GM23248 (cell line): Measurements from ENCODE around the gene STIM1. TPM values are rescaled to one million over a fixed set of nuclear protein-coding genes. Genes with fewer than 3 reads are reported as not detected.
A peak's percentile ranks its signal among the peaks of the same experiment; 100 is the strongest.
"Not testable (repeated sequence)": the region's sequence is repeated elsewhere in the genome, so short reads cannot be mapped to it uniquely, and the experiment has no call there.

Experiments used
- DNase-seq: peaks from one replicate; pipeline ENCODE4 v3.0.0-alpha.2; 2015
- H2AFZ ChIP-seq: fragments of 200-600 bp; sonication (generic); 2 replicates; pipeline ENCODE4 v1.6.1; 2016; ENCODE audit warnings: antibody characterized with exemption
- H3F3A ChIP-seq: fragments of 200-600 bp; sonication (generic); 2 replicates; pipeline ENCODE4 v1.6.1; 2016; ENCODE audit warnings: mild to moderate bottlenecking, antibody characterized with exemption, mixed run types; ENCODE audit not compliant: insufficient read depth
- H3K27ac ChIP-seq: fragments of 200-600 bp; sonication (generic); 2 replicates; pipeline ENCODE4 v1.5.1; 2016; ENCODE audit warnings: mild to moderate bottlenecking
- H3K27me3 ChIP-seq: fragments of 200-600 bp; sonication (generic); replicated peaks from 2 replicates; pipeline ENCODE4 v1.6.1; 2016; ENCODE audit warnings: mild to moderate bottlenecking; ENCODE audit not compliant: insufficient read depth
- H3K36me3 ChIP-seq: fragments of 200-600 bp; sonication (generic); 2 replicates; pipeline ENCODE4 v1.6.1; 2016; ENCODE audit warnings: low read depth, mild to moderate bottlenecking
- H3K4me1 ChIP-seq: fragments of 200-600 bp; sonication (generic); 2 replicates; pipeline ENCODE4 v1.6.1; 2016; ENCODE audit warnings: mild to moderate bottlenecking; ENCODE audit not compliant: insufficient read depth
- H3K4me2 ChIP-seq: fragments of 200-600 bp; sonication (generic); one replicate; pipeline ENCODE4 v1.6.1; 2016; ENCODE audit warnings: mild to moderate bottlenecking; ENCODE audit not compliant: unreplicated experiment
- H3K4me3 ChIP-seq: fragments of 200-600 bp; sonication (generic); 2 replicates; pipeline ENCODE4 v1.5.1; 2016; ENCODE audit warnings: mild to moderate bottlenecking
- H3K79me2 ChIP-seq: fragments of 200-600 bp; sonication (generic); 2 replicates; pipeline ENCODE4 v1.6.1; 2016; ENCODE audit warnings: mild to moderate bottlenecking; ENCODE audit not compliant: insufficient read depth
- H3K9ac ChIP-seq: fragments of 200-600 bp; sonication (generic); 2 replicates; pipeline ENCODE4 v1.6.1; 2016; ENCODE audit warnings: mild to moderate bottlenecking
- H3K9me2 ChIP-seq: fragments of 200-600 bp; sonication (generic); 2 replicates; pipeline ENCODE4 v1.6.1; 2016; ENCODE audit warnings: mixed run types, mild to moderate bottlenecking, moderate library complexity; ENCODE audit not compliant: insufficient read depth
- H3K9me3 ChIP-seq: fragments of 200-600 bp; sonication (generic); one replicate; pipeline ENCODE4 v1.6.1; 2017; ENCODE audit warnings: low read depth
- H4K20me1 ChIP-seq: fragments of 200-600 bp; sonication (generic); 2 replicates; pipeline ENCODE4 v1.6.0; 2016; ENCODE audit not compliant: insufficient read depth
- EZH2 ChIP-seq: fragments of 200-600 bp; sonication (generic); IDR thresholded peaks from 2 replicates; pipeline ENCODE4 v1.6.1; 2018; ENCODE audit warnings: antibody characterized with exemption, mild to moderate bottlenecking; ENCODE audit not compliant: insufficient read depth, poor library complexity, severe bottlenecking
- EZH2phosphoT487 ChIP-seq: fragments of 200-600 bp; sonication (generic); IDR thresholded peaks from 2 replicates; pipeline ENCODE4 v1.6.1; 2018; ENCODE audit warnings: antibody characterized with exemption, moderate library complexity, mild to moderate bottlenecking, low read depth; ENCODE audit not compliant: insufficient read depth
- WGBS, 2 experiments: methylation state at CpG; one replicate each; pipeline ENCODE4 v1.1.6; 2015 to 2017; ENCODE audit warnings: low lambda C conversion rate in 2 of 2, low coverage in 1 of 2; ENCODE audit errors: missing lambda C conversion rate in 2 of 2; 5-methylcytosine and 5-hydroxymethylcytosine counted together
- in situ Hi-C: fragments of 300-500 bp; cut with MboI; formaldehyde crosslinking; loops from 2 replicates; pipeline ENCODE4 v1.15.0; 2020
- polyA plus RNA-seq: library from polyadenylated mRNA; unstranded; fragments of >200 nt; fragmentation: Nextera tagmentation; extraction: Ambion mirVana; gene quantifications from 2 replicates; pipeline ENCODE4 v1.2.1, GENCODE V29; 2016
- total RNA-seq: library from RNA; depleted of rRNA; stranded (reverse); fragments of >200 nt; shearing (Covaris generic); gene quantifications from 2 replicates; pipeline ENCODE4 v1.2.3, GENCODE V29; 2014

Gene STIM1
- total and polyA plus RNA-seq, 2 experiments from 2014 or later, result 22.3 to 24.6 TPM

- TF ChIP-seq EZH2phosphoT487 (no peak), EZH2 (no peak)
- Histone ChIP-seq H3K27ac (no peak overlapping the region), H3K4me2 (no peak overlapping the region), H4K20me1 (no peaks in the 10 kb centered on the region), H3K9me2 (no peaks in the 10 kb centered on the region), H3F3A (peaks cover 16% of the 10 kb centered on the region), H3K79me2 (no peaks in the 10 kb centered on the region), H3K36me3 (no peaks in the 10 kb centered on the region), H3K27me3 (no peaks in the 10 kb centered on the region), H3K4me3 (no peak overlapping the region), H2AFZ (no peak overlapping the region), H3K9me3 (no peaks in the 10 kb centered on the region), H3K9ac (no peak overlapping the region), H3K4me1 (peaks cover 14% of the 10 kb centered on the region)
- DNase-seq, result peak; percentile 51
- 89 to 92% methylated on average over 6 of the region's 6 CpGs for WGBS, 2 experiments
- in situ Hi-C loops, result no loop called here
These were observed 138.7 kb downstream of the STIM1 start for GRCh38 chr11:3994030-3994640.

- Histone ChIP-seq H3K9me2 (no peaks in the 10 kb centered on the region), H3K9me3 (no peaks in the 10 kb centered on the region), H3K27ac (no peak overlapping the region), H3K4me2 (no peak overlapping the region), H2AFZ (no peak overlapping the region), H3K79me2 (no peaks in the 10 kb centered on the region), H3F3A (peaks cover 16% of the 10 kb centered on the region), H3K9ac (no peak overlapping the region), H3K36me3 (no peaks in the 10 kb centered on the region), H3K27me3 (no peaks in the 10 kb centered on the region), H3K4me3 (no peak overlapping the region), H4K20me1 (no peaks in the 10 kb centered on the region), H3K4me1 (peaks cover 14% of the 10 kb centered on the region)
- no peak for TF ChIP-seq EZH2
- TF ChIP-seq EZH2phosphoT487, result no peak
- peak; percentile 7 for DNase-seq
- WGBS, 2 experiments, result 94 to 95% methylated on average over 1 of the region's 1 CpG
- in situ Hi-C loops, result no loop called here
These were observed 139.8 kb downstream of the STIM1 start for GRCh38 chr11:3995307-3995706.

GRCh38 chr11:3995949-3996554 is 140.6 kb downstream of the STIM1 start:
- H3F3A ChIP-seq, result peaks cover 16% of the 10 kb centered on the region
- no peak overlapping the region for H3K27ac ChIP-seq
- H3K4me3 ChIP-seq, result peak overlapping the region; percentile 17; the same call in 1 of the 2 replicates
- in situ Hi-C loops, result no loop called here
- no peaks in the 10 kb centered on the region for H3K79me2 ChIP-seq
- H3K4me1 ChIP-seq, result peaks cover 14% of the 10 kb centered on the region
- no peaks in the 10 kb centered on the region for H3K9me2 ChIP-seq
- 18 to 28% methylated on average over 4 of the region's 4 CpGs for WGBS, 2 experiments
- H3K9me3 ChIP-seq, result no peaks in the 10 kb centered on the region
- TF ChIP-seq EZH2 (no peak), EZH2phosphoT487 (no peak)
- no peaks in the 10 kb centered on the region for H3K36me3 ChIP-seq
- peak overlapping the region; percentile 54 for H3K4me2 ChIP-seq
- H4K20me1 ChIP-seq, result no peaks in the 10 kb centered on the region
- 0 out of 2 replicates have a peak overlapping the region, but pooled peaks have one; percentile 17 for H3K9ac ChIP-seq
- peak; percentile 81 for DNase-seq
- H2AFZ ChIP-seq, result no peak overlapping the region
- H3K27me3 ChIP-seq, result no peaks in the 10 kb centered on the region

GRCh38 chr11:3996651-3997050 is 141.2 kb downstream of the STIM1 start:
- Histone ChIP-seq H3K9me3 (no peaks in the 10 kb centered on the region), H4K20me1 (no peaks in the 10 kb centered on the region), H3K4me3 (no peak overlapping the region), H3K4me2 (peak overlapping the region; percentile 54), H3K79me2 (no peaks in the 10 kb centered on the region), H3K4me1 (peaks cover 14% of the 10 kb centered on the region), H3K9ac (no peak overlapping the region), H3K27ac (no peak overlapping the region), H3F3A (peaks cover 16% of the 10 kb centered on the region), H3K27me3 (no peaks in the 10 kb centered on the region), H3K36me3 (no peaks in the 10 kb centered on the region), H2AFZ (no peak overlapping the region), H3K9me2 (no peaks in the 10 kb centered on the region)
- WGBS, 2 experiments, result 87 to 94% methylated on average over 1 of the region's 1 CpG
- in situ Hi-C loops, result no loop called here
- TF ChIP-seq EZH2phosphoT487 (no peak), EZH2 (no peak)
- no peak for DNase-seq

- 79 to 100% methylated on average over 1 of the region's 1 CpG for WGBS, 2 experiments
- DNase-seq, result not testable (repeated sequence)
These were observed 149.3 kb downstream of the STIM1 start for GRCh38 chr11:4004753-4005152.

More at GRCh38 chr11:4004753-4005152, 149.3 kb downstream of the STIM1 start:
- H3K9ac ChIP-seq, H3K79me2 ChIP-seq, H3K4me2 ChIP-seq, H2AFZ ChIP-seq, H3K4me1 ChIP-seq, H4K20me1 ChIP-seq, H3K36me3 ChIP-seq, H3K27ac ChIP-seq, H3F3A ChIP-seq, H3K4me3 ChIP-seq, H3K27me3 ChIP-seq, H3K9me2 ChIP-seq, in situ Hi-C loops, H3K9me3 ChIP-seq: not testable (repeated sequence)
